Measurements from ENCODE around the gene FFAR4. TPM values are rescaled to one million over a fixed set of nuclear protein-coding genes. Genes with fewer than 3 reads are reported as not detected.
A peak's percentile ranks its signal among the peaks of the same experiment; 100 is the strongest.

Gene FFAR4
- total and polyA plus RNA-seq, 4 donors = 0.06 to 4.7 (median 1.4) TPM

GRCh38 chr10:93553482-93554315, 12.8 kb upstream of the FFAR4 start:
- DNase-seq (no peak), ATAC-seq (ENCODE audit: insufficient read depth, low FRiP score) (no peak)
- Histone ChIP-seq H3K4me1 (ENCODE audit: control insufficient read depth in 5 of 5, insufficient read depth in 5 of 5, low read length in 5 of 5) (no peaks in the 10 kb centered on the region), H3K9ac (ENCODE audit: insufficient read depth in 1 of 2, low read length in 2 of 2) (no peak overlapping the region), H3K36me3 (ENCODE audit: control insufficient read depth in 4 of 4, insufficient read depth in 4 of 4, low read length in 4 of 4) (no peaks in the 10 kb centered on the region), H3K9me3 (ENCODE audit: control insufficient read depth in 4 of 4, insufficient read depth in 3 of 4, low read length in 3 of 4) (no peaks in the 10 kb centered on the region), H3K27ac (ENCODE audit: low read depth in 1 of 2, low read length in 1 of 2) (no peak overlapping the region), H3K27me3 (ENCODE audit: control insufficient read depth in 3 of 3, insufficient read depth in 3 of 3, low read length in 2 of 3) (no peaks in the 10 kb centered on the region), H3K4me3 (no peak overlapping the region)
- no peak for TF ChIP-seq CTCF (IDR thresholded peaks at IDR 0.05; ENCODE audit: control extremely low read depth, extremely low read depth)
- 87 to 88% methylated on average over 8 of the region's 8 CpGs for WGBS, 2 donors

DNA sequence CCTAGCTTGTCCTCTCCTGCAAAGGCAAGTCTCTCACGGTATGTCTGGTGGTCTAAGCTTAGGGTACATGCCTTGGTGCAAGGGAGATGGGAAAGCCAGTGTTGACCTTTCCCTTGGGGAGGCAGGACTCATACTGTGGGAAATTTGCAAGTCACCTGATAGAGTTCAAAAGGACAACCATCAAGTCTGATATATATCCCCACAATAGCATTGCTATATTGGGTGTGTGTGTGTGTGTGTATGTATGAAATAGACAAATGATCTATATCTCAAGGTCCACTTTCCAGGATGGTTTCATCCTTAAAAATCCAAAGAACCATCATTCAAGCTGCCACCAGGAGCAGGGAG, 12.2 kb upstream of the FFAR4 start:
- Histone ChIP-seq H3K4me3 (no peak overlapping the region), H3K4me1 (ENCODE audit: control insufficient read depth in 5 of 5, insufficient read depth in 5 of 5, low read length in 5 of 5) (no peaks in the 10 kb centered on the region), H3K27me3 (ENCODE audit: control insufficient read depth in 3 of 3, insufficient read depth in 3 of 3, low read length in 2 of 3) (no peaks in the 10 kb centered on the region), H3K27ac (ENCODE audit: low read depth in 1 of 2, low read length in 1 of 2) (no peak overlapping the region), H3K36me3 (ENCODE audit: control insufficient read depth in 4 of 4, insufficient read depth in 4 of 4, low read length in 4 of 4) (no peaks in the 10 kb centered on the region), H3K9me3 (ENCODE audit: control insufficient read depth in 4 of 4, insufficient read depth in 3 of 4, low read length in 3 of 4) (peaks cover 0 to under 1% (median 0%) of the 10 kb centered on the region in 4 donors), H3K9ac (ENCODE audit: insufficient read depth in 1 of 2, low read length in 2 of 2) (no peak overlapping the region)
- 88 to 100% methylated on average over 1 of the region's 1 CpG for WGBS, 2 donors
- no peak for DNase-seq
- no peak for ATAC-seq (ENCODE audit: insufficient read depth, low FRiP score)
- no peak for TF ChIP-seq CTCF (IDR thresholded peaks at IDR 0.05; ENCODE audit: control extremely low read depth, extremely low read depth)

DNA sequence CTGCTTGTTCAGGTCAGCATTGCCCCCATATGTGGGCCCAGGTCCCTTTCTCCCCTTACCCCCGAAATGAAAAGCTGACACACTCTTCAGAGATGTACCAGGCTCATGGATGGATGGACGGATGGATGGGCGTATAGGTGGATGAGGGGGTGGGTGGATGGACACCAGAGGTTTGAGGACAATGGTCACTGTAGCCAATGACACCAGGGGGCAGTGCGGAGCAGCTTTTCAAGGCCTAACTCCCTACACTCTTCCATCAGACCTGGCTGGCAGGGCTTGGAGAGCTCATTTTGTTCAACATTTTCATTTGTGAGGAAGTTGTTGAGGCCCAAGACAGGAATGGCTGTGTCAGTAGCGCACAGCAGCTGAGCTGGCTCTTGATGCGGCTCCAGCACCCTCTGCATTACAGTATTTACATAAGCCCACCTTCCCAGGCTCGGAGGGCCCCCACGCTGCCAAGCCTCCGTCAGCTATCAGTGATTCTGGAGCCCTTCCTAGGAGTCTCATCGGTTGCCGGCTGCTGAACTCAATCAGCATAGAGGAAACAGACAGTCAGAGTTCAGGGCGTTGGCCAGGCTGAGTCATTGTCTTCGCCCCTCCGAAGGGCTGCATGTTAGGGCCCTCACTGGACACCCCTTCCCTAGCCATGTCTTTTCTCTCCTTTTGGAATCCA, 11.6 kb upstream of the FFAR4 start:
- H3K4me3 ChIP-seq = no peak overlapping the region
- peaks cover 0 to 5% (median 0%) of the 10 kb centered on the region in 4 donors for H3K9me3 ChIP-seq (ENCODE audit: control insufficient read depth in 4 of 4, insufficient read depth in 3 of 4, low read length in 3 of 4)
- no peaks in the 10 kb centered on the region for H3K4me1 ChIP-seq (ENCODE audit: control insufficient read depth in 5 of 5, insufficient read depth in 5 of 5, low read length in 5 of 5)
- ATAC-seq (ENCODE audit: insufficient read depth, low FRiP score) = peak; percentile 46
- peak; percentile 19 for TF ChIP-seq CTCF (IDR thresholded peaks at IDR 0.05; ENCODE audit: control extremely low read depth, extremely low read depth)
- no peaks in the 10 kb centered on the region for H3K27me3 ChIP-seq (ENCODE audit: control insufficient read depth in 3 of 3, insufficient read depth in 3 of 3, low read length in 2 of 3)
- H3K9ac ChIP-seq (ENCODE audit: insufficient read depth in 1 of 2, low read length in 2 of 2) = no peak overlapping the region
- no peaks in the 10 kb centered on the region for H3K36me3 ChIP-seq (ENCODE audit: control insufficient read depth in 4 of 4, insufficient read depth in 4 of 4, low read length in 4 of 4)
- H3K27ac ChIP-seq (ENCODE audit: low read depth in 1 of 2, low read length in 1 of 2) = no peak overlapping the region
- peak; percentile 75 to 85 (median 81) for DNase-seq
- WGBS, 2 donors = 20 to 32% methylated on average over 14 of the region's 14 CpGs

Data from lung (tissue), 12 donors.